GM12864 (cell line): Measurements from ENCODE around the gene ZPBP2.

ENCODE experiments used
- DNase-seq: peaks from one replicate; pipeline ENCODE4 v3.0.0-alpha.2; 2011; ENCODE audit warnings: low read depth
- H3K4me3 ChIP-seq: 2 replicates; pipeline ENCODE4 v1.5.1; 2011; ENCODE audit warnings: mild to moderate bottlenecking, low read depth, low read length, control low read depth
- TF ChIP-seq, protein P1 (sequence below): IDR thresholded peaks from 2 replicates; pipeline ENCODE4 v1.5.1; 2011; ENCODE audit warnings: low read depth, mild to moderate bottlenecking, moderate library complexity, low read length, control low read depth, inconsistent platforms; ENCODE audit errors: missing control alignments

Gene ZPBP2

GRCh38 chr17:39826334-39826733 lies 41.7 kb upstream of the ZPBP2 start:
- no peak overlapping the region for H3K4me3 ChIP-seq
- TF ChIP-seq, protein P1, sequence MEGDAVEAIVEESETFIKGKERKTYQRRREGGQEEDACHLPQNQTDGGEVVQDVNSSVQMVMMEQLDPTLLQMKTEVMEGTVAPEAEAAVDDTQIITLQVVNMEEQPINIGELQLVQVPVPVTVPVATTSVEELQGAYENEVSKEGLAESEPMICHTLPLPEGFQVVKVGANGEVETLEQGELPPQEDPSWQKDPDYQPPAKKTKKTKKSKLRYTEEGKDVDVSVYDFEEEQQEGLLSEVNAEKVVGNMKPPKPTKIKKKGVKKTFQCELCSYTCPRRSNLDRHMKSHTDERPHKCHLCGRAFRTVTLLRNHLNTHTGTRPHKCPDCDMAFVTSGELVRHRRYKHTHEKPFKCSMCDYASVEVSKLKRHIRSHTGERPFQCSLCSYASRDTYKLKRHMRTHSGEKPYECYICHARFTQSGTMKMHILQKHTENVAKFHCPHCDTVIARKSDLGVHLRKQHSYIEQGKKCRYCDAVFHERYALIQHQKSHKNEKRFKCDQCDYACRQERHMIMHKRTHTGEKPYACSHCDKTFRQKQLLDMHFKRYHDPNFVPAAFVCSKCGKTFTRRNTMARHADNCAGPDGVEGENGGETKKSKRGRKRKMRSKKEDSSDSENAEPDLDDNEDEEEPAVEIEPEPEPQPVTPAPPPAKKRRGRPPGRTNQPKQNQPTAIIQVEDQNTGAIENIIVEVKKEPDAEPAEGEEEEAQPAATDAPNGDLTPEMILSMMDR, result no peak
- no peak for DNase-seq

DNA sequence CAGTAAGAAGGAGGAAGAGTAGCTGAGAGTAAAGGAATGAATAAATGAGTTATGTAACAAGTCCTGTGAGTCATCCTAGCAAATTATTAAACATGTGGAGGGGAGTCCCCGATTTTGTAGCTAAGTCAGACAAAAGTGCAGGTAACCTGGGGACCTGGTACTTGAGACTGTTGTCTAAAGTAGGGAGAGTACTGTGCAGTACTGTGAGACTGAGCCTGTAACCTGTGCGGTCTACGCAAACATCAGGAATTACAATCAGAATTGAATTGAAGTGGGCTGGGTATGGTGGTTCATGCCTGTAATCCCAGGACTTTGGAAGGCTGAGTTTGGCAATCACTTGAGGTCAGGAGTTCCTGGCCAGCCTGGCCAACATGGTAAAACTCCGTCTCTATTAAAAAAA lies 39.6 kb upstream of the ZPBP2 start:
- no peak for DNase-seq
- TF ChIP-seq, protein P1, result no peak
- no peak overlapping the region for H3K4me3 ChIP-seq

DNA sequence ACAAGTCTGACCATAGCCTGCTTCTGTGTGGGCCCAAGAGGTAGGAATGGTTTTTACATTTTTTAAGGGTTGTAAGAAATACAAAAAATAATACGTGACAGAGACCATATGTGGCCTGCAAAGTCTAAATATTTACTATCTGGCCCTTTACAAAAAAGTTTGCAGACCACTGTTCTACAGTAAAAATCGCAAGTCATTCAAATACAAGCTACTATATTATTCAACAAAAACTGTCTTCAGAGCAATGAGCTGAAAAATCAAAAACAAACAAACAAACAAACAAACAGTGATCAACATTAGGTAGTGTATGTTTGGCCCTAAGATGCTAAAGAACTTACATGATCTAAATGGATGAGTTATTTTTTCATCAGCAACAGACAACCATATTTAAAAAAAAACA lies 36.4 kb upstream of the ZPBP2 start:
- no peak overlapping the region for H3K4me3 ChIP-seq
- TF ChIP-seq, protein P1, result no peak
- DNase-seq, result no peak

GRCh38 chr17:39834017-39834416 lies 34.0 kb upstream of the ZPBP2 start:
- H3K4me3 ChIP-seq, result no peak overlapping the region
- TF ChIP-seq, protein P1, result no peak
- DNase-seq, result no peak

GRCh38 chr17:39835038-39835786 lies 32.8 kb upstream of the ZPBP2 start:
- TF ChIP-seq, protein P1, result peak; percentile 9
- DNase-seq, result no peak
- H3K4me3 ChIP-seq, result no peak overlapping the region

DNA sequence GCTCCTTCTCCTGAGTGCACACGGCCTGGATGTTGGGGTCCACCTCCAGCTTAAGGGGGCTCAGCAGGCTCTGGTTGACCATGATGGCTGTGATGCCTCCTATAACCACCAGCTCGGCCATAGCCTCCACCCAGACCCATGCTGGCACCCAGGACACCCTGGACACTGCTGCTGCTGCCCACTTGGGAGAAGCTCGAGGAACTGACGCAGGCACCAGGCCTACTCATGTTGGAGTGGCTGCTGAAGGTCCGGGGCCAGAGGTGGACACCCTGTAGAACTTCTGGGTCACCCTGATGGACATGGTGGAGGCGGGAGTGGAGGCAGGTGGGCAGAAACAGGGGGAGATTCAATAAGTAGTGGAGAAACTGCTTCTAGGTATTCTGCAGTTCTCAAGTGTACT lies 31.9 kb upstream of the ZPBP2 start:
- DNase-seq, result no peak
- TF ChIP-seq, protein P1, result no peak
- H3K4me3 ChIP-seq, result no peak overlapping the region

- DNase-seq, result no peak
- TF ChIP-seq, protein P1, result no peak
- no peak overlapping the region for H3K4me3 ChIP-seq
These were observed 29.9 kb upstream of the ZPBP2 start for GRCh38 chr17:39838057-39838456.
